CD14-positive monocyte (primary cell): ENCODE results near the gene PPIB. TPM values are rescaled to one million over a fixed set of nuclear protein-coding genes. Genes with fewer than 3 reads are reported as not detected.

ENCODE experiments used
- DNase-seq, 3 donors: peaks; one replicate each; pipeline ENCODE4 v3.0.0-alpha.2; 2011 to 2022
- H2AFZ ChIP-seq: 2 replicates; pipeline ENCODE4 v1.6.0; 2012; ENCODE audit warnings: mild to moderate bottlenecking, low read depth, low read length, inconsistent platforms; ENCODE audit not compliant: insufficient read depth, poor library complexity, severe bottlenecking
- H3K27ac ChIP-seq, 2 donors: 1 replicate in 1 of 2; 2 replicates in 1 of 2; pipeline ENCODE4 v1.5.1; 2012 to 2013; ENCODE audit warnings: low read length in 2 of 2, control low read depth in 1 of 2, inconsistent platforms in 1 of 2, low read depth in 1 of 2, mild to moderate bottlenecking in 1 of 2
- H3K27me3 ChIP-seq, 2 donors: one replicate each; pipeline versions ENCODE4 v1.6.0 to v1.6.1; 2011 to 2013; ENCODE audit warnings: low read length in 2 of 2; ENCODE audit not compliant: control insufficient read depth in 2 of 2, insufficient read depth in 2 of 2
- H3K36me3 ChIP-seq, 2 donors: replicated peaks in 1 of 2; 1 replicate in 1 of 2; 2 replicates in 1 of 2; pipeline versions ENCODE4 v1.5.1 to v1.6.1; 2012 to 2013; ENCODE audit warnings: low read length in 2 of 2, control low read depth in 1 of 2, inconsistent platforms in 1 of 2, mild to moderate bottlenecking in 1 of 2; ENCODE audit not compliant: insufficient read depth in 2 of 2, control insufficient read depth in 1 of 2
- H3K4me1 ChIP-seq, 2 donors: 1 replicate in 1 of 2; 2 replicates in 1 of 2; pipeline versions ENCODE4 v1.5.1 to v1.6.1; 2012 to 2013; ENCODE audit warnings: low read length in 2 of 2, control low read depth in 1 of 2, inconsistent platforms in 1 of 2, mild to moderate bottlenecking in 1 of 2, moderate library complexity in 1 of 2; ENCODE audit not compliant: insufficient read depth in 2 of 2, control insufficient read depth in 1 of 2
- H3K4me2 ChIP-seq: replicated peaks from 2 replicates; pipeline ENCODE3; 2012; ENCODE audit warnings: low read length, moderate library complexity, mild to moderate bottlenecking; ENCODE audit not compliant: poor library complexity, severe bottlenecking; ENCODE audit errors: extremely low read depth
- H3K4me3 ChIP-seq, 3 experiments: fragments of 200-600 bp in 1 of 3; sonication (generic) in 1 of 3; replicated peaks in 1 of 3; 1 replicate in 2 of 3; 2 replicates in 1 of 3; pipeline ENCODE4 v1.5.1; 2011 to 2013; ENCODE audit warnings: low read length in 3 of 3, mild to moderate bottlenecking in 3 of 3, control low read depth in 2 of 3, low read depth in 2 of 3, inconsistent platforms in 1 of 3, moderate library complexity in 1 of 3
- H3K79me2 ChIP-seq: 2 replicates; pipeline ENCODE4 v1.6.0; 2012; ENCODE audit warnings: mild to moderate bottlenecking, control low read depth, inconsistent platforms, low read length, moderate library complexity; ENCODE audit not compliant: insufficient read depth
- H3K9ac ChIP-seq: 2 replicates; pipeline ENCODE4 v1.6.0; 2017; ENCODE audit warnings: low read length, mild to moderate bottlenecking; ENCODE audit not compliant: insufficient read depth, poor library complexity, severe bottlenecking
- H3K9me3 ChIP-seq, 2 donors: replicated peaks in 1 of 2; 1 replicate in 1 of 2; 2 replicates in 1 of 2; pipeline versions ENCODE4 v1.5.1 to v1.6.1; 2012 to 2013; ENCODE audit warnings: low read length in 2 of 2, control low read depth in 1 of 2; ENCODE audit not compliant: control insufficient read depth in 1 of 2, insufficient read depth in 1 of 2
- H4K20me1 ChIP-seq: 2 replicates; pipeline ENCODE4 v1.6.0; 2012; ENCODE audit warnings: mild to moderate bottlenecking, low read length, control low read depth, moderate library complexity; ENCODE audit not compliant: insufficient read depth
- H3K27ac Mint-ChIP-seq, 7 donors: one replicate each; pipeline ENCODE4 v1.8.0; 2020; ENCODE audit warnings: mild to moderate bottlenecking in 7 of 7, mixed read lengths in 7 of 7, moderate library complexity in 6 of 7, inconsistent platforms in 2 of 7
- H3K27me3 Mint-ChIP-seq, 3 donors: one replicate each; pipeline ENCODE4 v1.8.0; 2021 to 2022; ENCODE audit warnings: low read depth in 3 of 3, mild to moderate bottlenecking in 3 of 3, mixed read lengths in 3 of 3, moderate library complexity in 3 of 3, inconsistent platforms in 1 of 3
- H3K36me3 Mint-ChIP-seq, 2 donors: one replicate each; pipeline ENCODE4 v1.8.0; 2020; ENCODE audit warnings: mixed read lengths in 2 of 2, inconsistent platforms in 1 of 2, mild to moderate bottlenecking in 1 of 2
- H3K4me1 Mint-ChIP-seq: one replicate; pipeline ENCODE4 v1.8.0; 2020; ENCODE audit warnings: mild to moderate bottlenecking, mixed read lengths
- H3K4me3 Mint-ChIP-seq, 2 donors: one replicate each; pipeline ENCODE4 v1.8.0; 2020; ENCODE audit warnings: mild to moderate bottlenecking in 2 of 2, mixed read lengths in 2 of 2, moderate library complexity in 1 of 2
- H3K9me3 Mint-ChIP-seq, 7 donors: one replicate each; pipeline ENCODE4 v1.8.0; 2020 to 2022; ENCODE audit warnings: mixed read lengths in 7 of 7, mild to moderate bottlenecking in 6 of 7, moderate library complexity in 6 of 7, inconsistent platforms in 2 of 7
- CTCF ChIP-seq: fragments of 200-600 bp; IDR thresholded peaks from one replicate; pipeline ENCODE4 v1.8.0; 2022; ENCODE audit warnings: antibody characterized with exemption, mild to moderate bottlenecking
- WGBS: methylation state at CpG from one replicate; pipeline ENCODE4 v1.1.5; 2013; ENCODE audit warnings: missing lambda C conversion rate; ENCODE audit not compliant: insufficient coverage; 5-methylcytosine and 5-hydroxymethylcytosine counted together
- intact Hi-C, 2 donors: fragments of 100-400 bp; cut with micrococcal nuclease; formaldehyde crosslinking; loops; one replicate each; pipeline versions ENCODE4 v1.15.0 to v1.15.1; 2023
- polyA plus RNA-seq, 3 donors: library from polyadenylated mRNA; depleted of rRNA in 1 of 3; unstranded in 2 of 3; stranded (reverse) in 1 of 3; fragments of 300-500 nt in 2 of 3; fragments of >200 nt in 1 of 3; fragmentation: Illumina TruSeq in 2 of 3; gene quantifications; 1 replicate in 2 of 3; 2 replicates in 1 of 3; pipeline ENCODE4 v1.2.3, GENCODE V29; 2012 to 2021

The PPIB gene
- polyA plus RNA-seq, 3 donors, result 224 to 532 (median 520) TPM

DNA sequence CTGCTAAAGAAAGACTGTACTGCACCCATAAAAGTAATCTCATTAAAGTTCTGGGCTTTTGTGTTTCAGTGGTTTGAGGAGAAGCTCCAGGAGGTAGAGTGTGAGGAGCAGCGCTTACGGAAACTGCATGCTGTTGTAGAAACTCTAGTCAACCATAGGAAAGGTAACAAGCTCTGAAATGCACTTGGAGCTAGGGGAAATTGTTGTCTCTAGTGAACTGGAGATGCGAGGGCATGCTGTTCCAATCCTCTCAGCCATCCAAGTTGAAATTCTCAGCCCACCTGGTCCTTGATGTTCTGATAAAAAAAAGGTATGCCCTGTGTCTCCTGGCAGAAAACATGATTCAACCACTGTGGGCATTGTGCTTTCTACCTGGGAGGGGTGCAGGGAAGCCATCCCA, 32.7 kb downstream of the PPIB start:
- TF ChIP-seq CTCF, result no peak
- peaks cover 91 to 99% of the 10 kb centered on the region in 2 donors for H3K36me3 Mint-ChIP-seq
- no peaks in the 10 kb centered on the region for H3K9me3 ChIP-seq

GRCh38 chr15:64127521-64128270, 35.1 kb downstream of the PPIB start:
- H3K4me3 ChIP-seq, result no peak overlapping the region
- H3K79me2 ChIP-seq, result no peaks in the 10 kb centered on the region
- H4K20me1 ChIP-seq, result peaks cover 44% of the 10 kb centered on the region
- Mint-ChIP-seq H3K27me3 (peaks cover 0 to under 1% (median 0%) of the 10 kb centered on the region in 3 donors), H3K36me3 (peaks cover 89 to 99% of the 10 kb centered on the region in 2 donors), H3K4me3 (no peak overlapping the region), H3K27ac (peak overlapping the region in 2 of 7 donors; percentile 1 to 67), H3K4me1 (no peaks in the 10 kb centered on the region), H3K9me3 (no peaks in the 10 kb centered on the region)
- 100% methylated on average over 2 of the region's 6 CpGs for WGBS
- no peak for TF ChIP-seq CTCF
- H3K4me1 ChIP-seq, result no peaks in the 10 kb centered on the region
- H3K4me2 ChIP-seq, result no peak overlapping the region
- no peak overlapping the region for H2AFZ ChIP-seq
- no peaks in the 10 kb centered on the region for H3K27me3 ChIP-seq
- no peak overlapping the region for H3K27ac ChIP-seq
- no peak for DNase-seq
- no peak overlapping the region for H3K9ac ChIP-seq
- intact Hi-C loops, result no loop called here
- peaks cover 94 to 98% of the 10 kb centered on the region in 2 donors for H3K36me3 ChIP-seq
- H3K9me3 ChIP-seq, result no peaks in the 10 kb centered on the region

More for the DNA sequence above, 32.7 kb downstream of the PPIB start:
- peaks cover 0 to 2% (median 0%) of the 10 kb centered on the region in 3 donors for H3K27me3 Mint-ChIP-seq
- H3K9me3 Mint-ChIP-seq, result no peaks in the 10 kb centered on the region
- no peak overlapping the region for H3K9ac ChIP-seq
- H3K4me1 ChIP-seq, result no peaks in the 10 kb centered on the region
- no peak overlapping the region for H3K4me3 Mint-ChIP-seq
- 100% methylated on average over 1 of the region's 3 CpGs for WGBS
- no peaks in the 10 kb centered on the region for H3K79me2 ChIP-seq
- H3K4me3 ChIP-seq, result no peak overlapping the region
- peak overlapping the region in 1 of 2 donors; percentile 14 for H3K27ac ChIP-seq
- H2AFZ ChIP-seq, result no peak overlapping the region
- H3K27ac Mint-ChIP-seq, result no peak overlapping the region
- H3K4me2 ChIP-seq, result no peak overlapping the region
- no peak for DNase-seq
- H3K4me1 Mint-ChIP-seq, result no peaks in the 10 kb centered on the region
- H4K20me1 ChIP-seq, result peaks cover 51% of the 10 kb centered on the region
- intact Hi-C loops, result no loop called here
- H3K27me3 ChIP-seq, result no peaks in the 10 kb centered on the region
- H3K36me3 ChIP-seq, result peaks cover 93 to 100% of the 10 kb centered on the region in 2 donors
